B cell (primary cell): Measurements from ENCODE around the gene CAPZB. TPM values are rescaled to one million over a fixed set of nuclear protein-coding genes. Genes with fewer than 3 reads are reported as not detected.

Experiments
- ATAC-seq: fragments of 200-7000 bp; cut with Tn5 transposase; one replicate; pipeline ENCODE4 v1.10.0; 2021; ENCODE audit warnings: low read depth, mild to moderate bottlenecking, moderate number of reproducible peaks, moderate library complexity
- CTCF ChIA-PET: fragments of 350-600 bp; sonication (Branson Sonifier 250); formaldehyde crosslinking; loops from one replicate; lab custom pipeline; 2021; ENCODE audit warnings: antibody characterized with exemption, inconsistent platforms; lab: Charles Lee
- POLR2A ChIA-PET: fragments of 350-600 bp; sonication (Branson Sonifier 250); formaldehyde crosslinking; loops from one replicate; lab custom pipeline; 2021; ENCODE audit warnings: antibody characterized with exemption; lab: Charles Lee
- DNase-seq: peaks from one replicate; pipeline ENCODE4 v3.0.0; 2013
- H2AFZ ChIP-seq: 2 replicates; pipeline ENCODE4 v1.6.1; 2012; ENCODE audit warnings: mild to moderate bottlenecking, low read depth, low read length; ENCODE audit not compliant: insufficient read depth, poor library complexity, severe bottlenecking
- H3K27ac ChIP-seq, 2 donors: 1 replicate in 1 of 2; 2 replicates in 1 of 2; pipeline ENCODE4 v1.5.1; 2012 to 2013; ENCODE audit warnings: low read length in 2 of 2, mild to moderate bottlenecking in 2 of 2, moderate library complexity in 1 of 2
- H3K27me3 ChIP-seq, 4 experiments: fragments of 200-600 bp in 1 of 4; sonication (generic) in 1 of 4; replicated peaks in 1 of 4; 1 replicate in 2 of 4; 2 replicates in 2 of 4; pipeline versions ENCODE4 v1.6.1 to v1.7.0; 2013 to 2016; ENCODE audit warnings: low read length in 3 of 4, mild to moderate bottlenecking in 2 of 4, mixed read lengths in 1 of 4, moderate library complexity in 1 of 4; ENCODE audit not compliant: insufficient read depth in 4 of 4, control insufficient read depth in 3 of 4; ENCODE audit errors: control extremely low read depth in 1 of 4
- H3K36me3 ChIP-seq, 2 experiments: replicated peaks in 1 of 2; 1 replicate in 1 of 2; 2 replicates in 1 of 2; pipeline versions ENCODE4 v1.6.1 to v1.7.1; 2013; ENCODE audit warnings: low read length in 1 of 2; ENCODE audit not compliant: insufficient read depth in 2 of 2, control insufficient read depth in 1 of 2; ENCODE audit errors: control extremely low read depth in 1 of 2, extremely low read depth in 1 of 2
- H3K4me1 ChIP-seq, 2 donors: fragments of 200-600 bp in 1 of 2; sonication (generic) in 1 of 2; 1 replicate in 1 of 2; 2 replicates in 1 of 2; pipeline versions ENCODE4 v1.5.1 to v1.6.1; 2013 to 2017; ENCODE audit warnings: low read length in 2 of 2; ENCODE audit not compliant: control insufficient read depth in 2 of 2, insufficient read depth in 2 of 2
- H3K4me2 ChIP-seq: replicated peaks from 2 replicates; pipeline ENCODE3; 2012; ENCODE audit warnings: mild to moderate bottlenecking, low read depth, low read length; ENCODE audit not compliant: poor library complexity, severe bottlenecking
- H3K4me3 ChIP-seq, 5 experiments: fragments of 200-600 bp in 1 of 5; sonication (generic) in 1 of 5; 1 replicate in 3 of 5; 2 replicates in 2 of 5; pipeline versions ENCODE4 v1.5.1 to v1.7.0; 2011 to 2016; ENCODE audit warnings: low read length in 4 of 5, mild to moderate bottlenecking in 4 of 5, low read depth in 2 of 5, control low read depth in 1 of 5, moderate library complexity in 1 of 5; ENCODE audit not compliant: insufficient read depth in 1 of 5; ENCODE audit errors: control extremely low read depth in 1 of 5, extremely low read depth in 1 of 5
- H3K79me2 ChIP-seq: fragments of 200-600 bp; sonication (generic); one replicate; pipeline ENCODE4 v1.6.0; 2016; ENCODE audit warnings: low read length; ENCODE audit not compliant: control insufficient read depth, insufficient read depth
- H3K9ac ChIP-seq: fragments of 200-600 bp; sonication (generic); 2 replicates; pipeline ENCODE4 v1.6.1; 2017; ENCODE audit warnings: mild to moderate bottlenecking, low read length, moderate library complexity
- H3K9me3 ChIP-seq, 3 donors: one replicate each; pipeline versions ENCODE4 v1.6.1 to v1.7.1; 2013; ENCODE audit warnings: low read length in 2 of 3; ENCODE audit not compliant: control insufficient read depth in 2 of 3, insufficient read depth in 1 of 3; ENCODE audit errors: control extremely low read depth in 1 of 3
- H4K20me1 ChIP-seq: 2 replicates; pipeline ENCODE4 v1.6.0; 2012; ENCODE audit warnings: mild to moderate bottlenecking, low read length; ENCODE audit not compliant: insufficient read depth, control insufficient read depth, poor library complexity, severe bottlenecking
- H3K27ac Mint-ChIP-seq: one replicate; pipeline ENCODE4 v1.8.0; 2021; ENCODE audit warnings: mixed read lengths
- H3K27me3 Mint-ChIP-seq: one replicate; pipeline ENCODE4 v1.8.0; 2021; ENCODE audit warnings: mixed read lengths
- H3K4me1 Mint-ChIP-seq: one replicate; pipeline ENCODE4 v1.8.0; 2021; ENCODE audit warnings: mixed read lengths
- H3K4me3 Mint-ChIP-seq: one replicate; pipeline ENCODE4 v1.8.0; 2021; ENCODE audit warnings: mixed read lengths
- H3K9me3 Mint-ChIP-seq: one replicate; pipeline ENCODE4 v1.8.0; 2022; ENCODE audit warnings: mixed read lengths; ENCODE audit not compliant: insufficient read depth
- CTCF ChIP-seq: fragments of 200-600 bp; IDR thresholded peaks from one replicate; pipeline ENCODE4 v1.8.0; 2022; ENCODE audit warnings: antibody characterized with exemption, mild to moderate bottlenecking
- EZH2 ChIP-seq: IDR thresholded peaks from 2 replicates; pipeline ENCODE4 v1.6.1; 2012; ENCODE audit warnings: borderline replicate concordance, low read depth, mild to moderate bottlenecking, moderate library complexity, low read length; ENCODE audit not compliant: insufficient read depth, poor library complexity, severe bottlenecking
- WGBS: methylation state at CpG from one replicate; pipeline ENCODE4 v1.1.5; 2013; ENCODE audit warnings: missing lambda C conversion rate; ENCODE audit not compliant: insufficient coverage; 5-methylcytosine and 5-hydroxymethylcytosine counted together
- intact Hi-C: fragments of 100-400 bp; cut with micrococcal nuclease; formaldehyde crosslinking; loops from one replicate; pipeline ENCODE4 v1.10.0; 2022
- polyA plus RNA-seq: library from polyadenylated mRNA; depleted of rRNA; stranded (reverse); fragments of >200 nt; gene quantifications from 2 replicates; pipeline ENCODE4 v1.2.3, GENCODE V29; 2012
- total RNA-seq, 2 donors: library from RNA; stranded (reverse); fragments of 120-200 nt in 1 of 2; gene quantifications; 1 replicate in 1 of 2; 2 replicates in 1 of 2; pipeline versions ENCODE4 v1.2.3 to v1.2.4, GENCODE V29; 2013 to 2022

Gene CAPZB
- total and polyA plus RNA-seq, 2 donors (not counting 1 experiment from before 2014, with no cell fraction given) = 126 to 193 TPM

- TF ChIP-seq CTCF (no peak), EZH2 (no peak)
- ATAC-seq = no peak
- H3K4me1 Mint-ChIP-seq = peaks cover 81% of the 10 kb centered on the region
- ChIA-PET CTCF (interaction anchor here (0.8 kb wide), 1 partner anchor 131 kb away, joined by 3 read pairs; no protein-coding TSS in a partner anchor), POLR2A (interaction anchor here (0.6 kb wide), 1 partner anchor 22 kb away, joined by 3 read pairs; no protein-coding TSS in a partner anchor)
- Histone ChIP-seq H3K4me1 (peaks cover 52 to 80% of the 10 kb centered on the region in 2 donors), H3K9me3 (no peaks in the 10 kb centered on the region), H3K4me2 (no peak overlapping the region), H3K4me3 (no peak overlapping the region), H3K79me2 (peaks cover 100% of the 10 kb centered on the region), H3K36me3 (peaks cover 0 to 21% of the 10 kb centered on the region in 2 experiments), H3K27me3 (no peaks in the 10 kb centered on the region), H3K27ac (no peak overlapping the region), H4K20me1 (peaks cover 91% of the 10 kb centered on the region), H2AFZ (no peak overlapping the region), H3K9ac (no peak overlapping the region)
- no peaks in the 10 kb centered on the region for H3K27me3 Mint-ChIP-seq
- intact Hi-C loops = loop anchor here (5.0 kb wide), 1 partner anchor 36 kb away; the partner anchor contains the start of gene CAPZB
- no peak overlapping the region for H3K4me3 Mint-ChIP-seq
- H3K9me3 Mint-ChIP-seq = no peaks in the 10 kb centered on the region
- WGBS = 84% methylated on average over 2 of the region's 6 CpGs
- H3K27ac Mint-ChIP-seq = peak overlapping the region; percentile 26
- DNase-seq = no peak
Observed at GRCh38 chr1:19450811-19451515, 34.4 kb downstream of the CAPZB start.
